ENCODE results near the gene PKD1.

PKD1 gene

GRCh38 chr16:2043667-2044451 lies 91.8 kb downstream of the PKD1 start:
- no peak for DNase-seq

GRCh38 chr16:2042986-2043666 lies 92.6 kb downstream of the PKD1 start:
- no peak for DNase-seq

GRCh38 chr16:2042171-2042985 lies 93.3 kb downstream of the PKD1 start:
- no peak for DNase-seq

- no peak for DNase-seq
Observed at GRCh38 chr16:2040787-2041522, 94.7 kb downstream of the PKD1 start.

GRCh38 chr16:2040041-2040786 lies 95.5 kb downstream of the PKD1 start:
- no peak for DNase-seq

- no peak for DNase-seq
Observed at GRCh38 chr16:2039274-2040031, 96.2 kb downstream of the PKD1 start.
